ENCODE measurements around the gene SFXN2.

The SFXN2 gene

DNA sequence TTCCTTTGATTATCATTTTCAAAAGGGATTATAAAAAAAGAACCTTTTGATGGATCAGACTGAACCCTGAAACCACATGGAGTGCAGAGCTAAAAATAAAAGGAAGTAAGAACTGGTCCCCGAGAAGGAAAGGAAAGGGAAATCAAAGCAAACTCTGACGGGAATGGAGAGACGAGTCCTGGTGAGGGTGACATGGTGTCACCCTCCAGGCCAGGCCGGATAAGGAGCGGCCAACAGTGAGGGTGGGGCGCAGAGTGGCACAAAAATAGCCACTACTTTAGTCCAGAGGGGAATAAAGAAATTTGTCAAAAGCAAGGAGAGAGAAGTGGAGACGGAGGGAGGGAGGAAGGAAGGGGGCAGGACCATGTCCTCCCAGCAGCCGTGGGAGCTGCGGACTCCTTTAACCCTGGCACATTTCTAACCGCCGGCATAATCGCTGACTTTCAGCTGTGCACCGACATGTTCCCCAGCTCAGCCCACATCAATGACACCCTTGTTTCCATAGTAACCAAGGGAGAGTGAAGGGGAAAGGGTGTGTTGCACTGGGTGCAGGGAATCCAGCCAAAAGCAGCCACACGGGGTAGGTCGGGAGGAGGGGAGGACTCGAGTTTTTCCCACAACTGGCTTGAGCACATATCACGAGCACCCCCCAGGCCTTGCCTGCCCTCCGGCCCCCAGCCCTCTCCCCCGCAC is 40.5 kb upstream of the SFXN2 start:
- Histone ChIP-seq H3K4me3 (ENCODE audit: insufficient read depth, low read depth, low read length) (peak overlapping the region; percentile 10), H3K4me1 (ENCODE audit: control insufficient read depth, insufficient read depth, low read length) (peaks cover 80% of the 10 kb centered on the region), H3K27me3 (ENCODE audit: control insufficient read depth, insufficient read depth, low read length, poor library complexity, severe bottlenecking) (no peaks in the 10 kb centered on the region), H3K36me3 (ENCODE audit: control insufficient read depth, insufficient read depth, low read length) (no peaks in the 10 kb centered on the region), H3K27ac (ENCODE audit: insufficient read depth, low read depth, low read length, poor library complexity, severe bottlenecking) (peak overlapping the region; percentile 93), H3K9me3 (ENCODE audit: control insufficient read depth, low read length) (no peaks in the 10 kb centered on the region)
- WGBS, 2 experiments = 18 to 23% methylated on average over 19 of the region's 19 CpGs

DNA sequence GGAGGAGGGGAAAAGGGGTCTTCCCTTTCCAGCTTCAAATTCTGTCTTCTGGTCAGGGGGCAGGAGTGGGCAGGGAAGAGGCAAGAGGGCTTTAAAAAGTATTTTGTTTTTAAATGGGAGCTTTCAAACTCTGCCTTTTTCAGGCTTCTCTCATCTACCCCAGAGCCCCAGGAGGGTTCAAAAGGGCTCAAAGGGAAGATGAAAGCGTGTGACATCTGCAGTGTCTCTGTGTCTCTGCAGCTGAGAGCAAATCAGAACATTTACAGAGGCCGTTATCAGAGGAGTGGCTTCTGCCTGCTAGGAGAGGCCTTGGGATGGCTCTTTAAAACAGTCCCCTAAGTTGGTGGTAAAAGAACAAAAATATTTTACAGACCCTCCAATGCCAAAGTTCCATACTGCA is 39.9 kb upstream of the SFXN2 start:
- Histone ChIP-seq H3K4me1 (ENCODE audit: control insufficient read depth, insufficient read depth, low read length) (peaks cover 80% of the 10 kb centered on the region), H3K4me3 (ENCODE audit: insufficient read depth, low read depth, low read length) (peak overlapping the region; percentile 10), H3K36me3 (ENCODE audit: control insufficient read depth, insufficient read depth, low read length) (no peaks in the 10 kb centered on the region), H3K27ac (ENCODE audit: insufficient read depth, low read depth, low read length, poor library complexity, severe bottlenecking) (peak overlapping the region; percentile 93), H3K9me3 (ENCODE audit: control insufficient read depth, low read length) (no peaks in the 10 kb centered on the region), H3K27me3 (ENCODE audit: control insufficient read depth, insufficient read depth, low read length, poor library complexity, severe bottlenecking) (no peaks in the 10 kb centered on the region)
- 3% methylated on average over 2 of the region's 2 CpGs for WGBS, 2 experiments

DNA sequence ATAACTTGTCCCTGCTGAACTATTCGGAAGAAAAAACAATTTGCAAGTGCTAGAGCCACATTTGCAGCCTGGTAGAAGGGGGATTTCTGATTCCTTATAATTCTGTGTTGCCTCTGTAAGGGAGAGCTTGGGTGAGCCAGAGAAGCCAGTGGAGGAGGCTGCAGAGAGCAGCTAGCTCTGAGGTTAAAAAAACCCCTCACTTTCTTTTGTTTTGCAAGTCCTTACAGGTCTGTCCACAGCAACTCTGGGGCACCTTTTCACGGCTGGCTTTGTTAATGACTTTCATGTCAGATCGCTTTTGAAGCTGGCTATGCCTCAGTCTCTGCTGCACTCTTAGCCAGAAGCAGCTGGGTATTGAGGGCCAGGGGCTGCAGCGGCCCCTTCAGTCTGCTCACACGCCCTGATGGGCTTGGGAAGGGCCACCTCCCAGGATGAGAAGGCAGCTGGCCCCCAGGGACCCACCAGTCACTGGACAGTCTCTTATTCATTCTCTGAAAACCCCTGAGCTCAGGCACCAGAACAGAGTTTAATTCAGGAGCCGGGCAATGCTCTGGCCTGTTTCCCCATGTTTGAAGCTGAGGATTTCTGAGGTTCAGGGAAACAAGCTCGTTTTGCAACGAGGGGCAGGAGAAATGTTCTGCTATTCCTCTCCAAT is 39.3 kb upstream of the SFXN2 start:
- Histone ChIP-seq H3K9me3 (ENCODE audit: control insufficient read depth, low read length) (no peaks in the 10 kb centered on the region), H3K27ac (ENCODE audit: insufficient read depth, low read depth, low read length, poor library complexity, severe bottlenecking) (peak overlapping the region; percentile 93), H3K4me1 (ENCODE audit: control insufficient read depth, insufficient read depth, low read length) (peaks cover 75% of the 10 kb centered on the region), H3K4me3 (ENCODE audit: insufficient read depth, low read depth, low read length) (peak overlapping the region; percentile 11), H3K36me3 (ENCODE audit: control insufficient read depth, insufficient read depth, low read length) (no peaks in the 10 kb centered on the region), H3K27me3 (ENCODE audit: control insufficient read depth, insufficient read depth, low read length, poor library complexity, severe bottlenecking) (no peaks in the 10 kb centered on the region)
- 24 to 28% methylated on average over 8 of the region's 8 CpGs for WGBS, 2 experiments

DNA sequence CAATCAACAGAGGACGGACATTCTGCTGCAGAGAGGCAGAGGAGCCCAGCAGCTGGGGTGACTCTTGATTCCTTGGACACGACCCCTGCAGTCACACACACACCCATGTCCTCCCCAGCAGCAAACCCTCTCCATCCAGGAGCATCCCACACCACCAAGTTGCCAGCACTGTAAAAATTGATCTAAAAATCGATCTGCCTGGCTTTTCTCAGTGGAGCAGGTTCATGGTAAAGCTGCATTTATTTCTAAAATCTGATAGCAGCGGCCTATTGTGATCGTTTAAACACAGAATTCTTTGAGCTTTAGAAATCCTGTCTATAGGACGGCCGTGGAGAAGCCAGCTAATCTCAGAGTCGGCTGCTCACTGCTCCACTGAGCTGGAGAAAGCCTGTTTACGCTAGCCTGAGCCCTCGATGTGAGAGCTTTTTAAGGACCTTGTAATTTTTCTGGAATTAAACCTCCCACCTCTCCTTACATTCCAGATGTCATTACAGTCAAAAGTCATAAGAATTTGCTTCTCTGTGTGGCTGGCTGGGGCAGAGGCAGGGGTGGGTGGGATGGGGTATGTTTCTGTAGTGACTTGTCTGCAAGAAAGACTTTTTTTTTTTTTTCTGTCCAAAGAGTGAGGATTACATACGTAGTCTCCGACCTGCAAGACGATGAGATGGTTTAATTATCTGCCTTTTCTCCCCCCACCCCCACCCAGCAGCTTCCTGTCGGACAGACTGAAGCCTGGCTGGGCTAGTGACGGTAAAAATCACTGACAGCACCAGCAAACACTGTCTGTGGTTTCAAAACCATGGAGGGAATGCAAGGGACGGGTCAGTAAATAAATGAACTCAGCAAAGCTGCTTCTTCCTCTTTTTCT is 38.5 kb upstream of the SFXN2 start:
- Histone ChIP-seq H3K4me3 (ENCODE audit: insufficient read depth, low read depth, low read length) (peak overlapping the region; percentile 11), H3K27me3 (ENCODE audit: control insufficient read depth, insufficient read depth, low read length, poor library complexity, severe bottlenecking) (no peaks in the 10 kb centered on the region), H3K4me1 (ENCODE audit: control insufficient read depth, insufficient read depth, low read length) (peaks cover 71% of the 10 kb centered on the region), H3K27ac (ENCODE audit: insufficient read depth, low read depth, low read length, poor library complexity, severe bottlenecking) (peak overlapping the region; percentile 93), H3K9me3 (ENCODE audit: control insufficient read depth, low read length) (no peaks in the 10 kb centered on the region), H3K36me3 (ENCODE audit: control insufficient read depth, insufficient read depth, low read length) (no peaks in the 10 kb centered on the region)
- WGBS, 2 experiments = 33 to 34% methylated on average over 16 of the region's 16 CpGs

DNA sequence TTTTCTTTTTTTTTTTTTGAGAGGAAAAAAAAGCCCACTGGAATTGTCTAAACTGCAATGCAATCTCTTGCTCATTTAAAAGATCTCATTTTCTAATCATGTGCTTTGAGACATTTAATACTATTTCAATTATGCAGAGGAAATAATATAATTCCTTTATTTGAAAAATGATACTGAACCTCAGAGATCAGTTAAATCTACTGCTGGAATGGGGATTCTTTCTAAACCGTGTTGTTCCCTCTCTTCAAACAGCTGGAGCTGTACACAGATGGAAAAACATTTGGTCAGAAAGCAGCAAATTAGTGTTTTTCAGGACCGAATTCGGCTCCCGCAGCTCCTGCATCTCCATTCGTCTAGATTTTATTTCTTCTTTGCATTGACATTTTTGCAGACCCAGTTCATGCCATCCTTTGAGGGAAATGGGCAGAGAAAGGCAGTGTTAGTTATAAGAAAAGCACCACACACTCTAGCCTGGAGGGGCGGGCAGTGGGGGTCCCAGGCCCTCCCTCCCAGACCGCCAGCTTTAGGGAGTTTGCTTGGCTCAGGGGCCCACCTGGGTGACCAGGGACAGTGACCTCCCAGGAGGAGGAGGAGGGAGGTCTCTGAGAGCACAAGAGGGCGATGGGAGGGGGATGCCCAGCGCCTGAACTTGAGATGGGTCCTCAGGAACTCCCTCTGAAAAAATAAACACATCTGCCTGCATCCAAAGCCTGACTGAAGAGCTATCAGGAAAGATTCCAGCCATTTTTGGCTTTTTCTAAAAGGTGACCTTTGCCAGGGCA is 37.7 kb upstream of the SFXN2 start:
- 73 to 77% methylated on average over 9 of the region's 9 CpGs for WGBS, 2 experiments
- H3K9me3 ChIP-seq (ENCODE audit: control insufficient read depth, low read length) = no peaks in the 10 kb centered on the region
- peaks cover 2% of the 10 kb centered on the region for H3K36me3 ChIP-seq (ENCODE audit: control insufficient read depth, insufficient read depth, low read length)
- no peak overlapping the region for H3K4me3 ChIP-seq (ENCODE audit: insufficient read depth, low read depth, low read length)
- H3K27me3 ChIP-seq (ENCODE audit: control insufficient read depth, insufficient read depth, low read length, poor library complexity, severe bottlenecking) = no peaks in the 10 kb centered on the region
- H3K27ac ChIP-seq (ENCODE audit: insufficient read depth, low read depth, low read length, poor library complexity, severe bottlenecking) = peak overlapping the region; percentile 93
- H3K4me1 ChIP-seq (ENCODE audit: control insufficient read depth, insufficient read depth, low read length) = peaks cover 69% of the 10 kb centered on the region

DNA sequence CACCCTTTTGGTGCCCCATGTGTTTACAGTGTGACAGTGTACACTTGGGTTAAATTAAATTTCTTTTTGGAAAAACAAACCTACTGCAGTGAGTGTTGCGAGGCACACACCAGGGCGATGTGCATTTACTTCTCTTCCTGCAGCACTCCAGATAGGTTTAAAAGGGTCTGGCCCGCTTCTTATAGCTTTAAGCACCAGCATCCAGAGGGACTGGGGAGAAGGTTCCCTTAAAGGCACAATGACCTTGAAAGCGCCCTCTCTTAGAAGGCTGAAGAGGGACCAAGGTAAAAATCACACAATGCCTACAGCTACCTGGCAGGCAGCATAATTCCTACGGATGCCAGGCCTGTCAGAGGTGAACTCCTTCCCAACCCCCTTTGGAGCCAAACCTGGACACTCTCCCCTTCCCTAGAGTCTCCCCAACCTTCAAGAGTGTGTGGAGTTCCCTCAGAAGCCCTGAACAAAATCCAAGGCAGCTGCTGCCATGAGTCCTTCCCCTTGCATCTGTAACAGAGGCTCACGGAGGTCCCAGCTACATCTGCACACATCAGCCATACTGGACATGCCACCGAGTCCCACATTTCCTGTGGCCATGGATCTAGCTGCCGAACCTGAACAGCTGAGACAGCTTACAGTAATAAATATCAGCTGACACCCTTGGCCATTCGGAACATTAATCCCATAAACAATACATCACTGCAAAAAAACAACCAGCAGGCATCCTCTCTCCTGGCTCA is 36.9 kb upstream of the SFXN2 start:
- H3K4me3 ChIP-seq (ENCODE audit: insufficient read depth, low read depth, low read length) = no peak overlapping the region
- WGBS, 2 experiments = 88% methylated on average over 9 of the region's 9 CpGs
- no peak overlapping the region for H3K27ac ChIP-seq (ENCODE audit: insufficient read depth, low read depth, low read length, poor library complexity, severe bottlenecking)
- H3K4me1 ChIP-seq (ENCODE audit: control insufficient read depth, insufficient read depth, low read length) = peaks cover 67% of the 10 kb centered on the region
- no peaks in the 10 kb centered on the region for H3K27me3 ChIP-seq (ENCODE audit: control insufficient read depth, insufficient read depth, low read length, poor library complexity, severe bottlenecking)
- peaks cover 10% of the 10 kb centered on the region for H3K36me3 ChIP-seq (ENCODE audit: control insufficient read depth, insufficient read depth, low read length)
- H3K9me3 ChIP-seq (ENCODE audit: control insufficient read depth, low read length) = no peaks in the 10 kb centered on the region

DNA sequence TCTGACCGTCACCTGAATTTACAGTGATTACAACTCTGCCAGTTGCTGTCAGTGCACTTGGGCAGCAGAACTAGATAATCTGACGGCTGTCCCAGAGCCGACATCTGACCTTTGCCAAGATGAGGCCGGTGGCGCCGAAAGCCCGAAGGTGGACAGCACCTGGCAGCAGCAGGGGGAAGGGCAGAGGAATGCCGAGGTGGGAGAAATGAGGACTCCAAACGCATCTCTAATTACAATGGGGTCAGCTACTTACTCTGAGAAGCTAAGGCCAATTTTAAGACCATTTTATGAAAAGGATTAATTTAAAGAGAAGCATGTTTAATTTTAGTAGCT is 36.4 kb upstream of the SFXN2 start:
- H3K4me1 ChIP-seq (ENCODE audit: control insufficient read depth, insufficient read depth, low read length) = peaks cover 61% of the 10 kb centered on the region
- H3K9me3 ChIP-seq (ENCODE audit: control insufficient read depth, low read length) = no peaks in the 10 kb centered on the region
- H3K27ac ChIP-seq (ENCODE audit: insufficient read depth, low read depth, low read length, poor library complexity, severe bottlenecking) = no peak overlapping the region
- H3K4me3 ChIP-seq (ENCODE audit: insufficient read depth, low read depth, low read length) = no peak overlapping the region
- peaks cover 11% of the 10 kb centered on the region for H3K36me3 ChIP-seq (ENCODE audit: control insufficient read depth, insufficient read depth, low read length)
- H3K27me3 ChIP-seq (ENCODE audit: control insufficient read depth, insufficient read depth, low read length, poor library complexity, severe bottlenecking) = no peaks in the 10 kb centered on the region
- WGBS, 2 experiments = 79% methylated on average over 9 of the region's 9 CpGs

DNA sequence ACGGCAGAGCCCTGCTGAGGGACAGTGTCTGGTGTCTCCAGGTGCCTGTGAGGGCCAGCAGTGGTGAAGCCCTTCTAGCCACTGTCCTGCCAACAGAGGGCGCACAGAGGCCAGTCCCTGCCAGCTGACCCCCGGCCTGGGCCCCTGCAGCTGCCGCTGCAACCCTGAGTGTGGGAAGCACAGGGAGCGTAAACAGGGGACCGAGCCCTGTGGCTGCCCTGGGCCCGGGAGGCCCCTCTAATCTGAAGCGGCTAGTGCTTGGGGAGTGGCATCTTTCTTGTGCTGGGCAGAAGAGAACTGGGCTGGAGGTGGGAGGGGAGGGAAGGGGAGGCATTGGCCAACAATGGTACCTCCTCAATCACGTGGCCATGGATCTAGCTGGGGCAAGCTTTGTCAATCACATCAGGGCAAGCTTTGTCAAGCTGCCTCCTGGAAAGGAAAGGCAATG is 35.6 kb upstream of the SFXN2 start:
- Histone ChIP-seq H3K4me1 (ENCODE audit: control insufficient read depth, insufficient read depth, low read length) (peaks cover 53% of the 10 kb centered on the region), H3K4me3 (ENCODE audit: insufficient read depth, low read depth, low read length) (no peak overlapping the region), H3K9me3 (ENCODE audit: control insufficient read depth, low read length) (no peaks in the 10 kb centered on the region), H3K36me3 (ENCODE audit: control insufficient read depth, insufficient read depth, low read length) (peaks cover 11% of the 10 kb centered on the region), H3K27me3 (ENCODE audit: control insufficient read depth, insufficient read depth, low read length, poor library complexity, severe bottlenecking) (no peaks in the 10 kb centered on the region), H3K27ac (ENCODE audit: insufficient read depth, low read depth, low read length, poor library complexity, severe bottlenecking) (peak overlapping the region; percentile 86)
- 3% methylated on average over 9 of the region's 9 CpGs for WGBS, 2 experiments

DNA sequence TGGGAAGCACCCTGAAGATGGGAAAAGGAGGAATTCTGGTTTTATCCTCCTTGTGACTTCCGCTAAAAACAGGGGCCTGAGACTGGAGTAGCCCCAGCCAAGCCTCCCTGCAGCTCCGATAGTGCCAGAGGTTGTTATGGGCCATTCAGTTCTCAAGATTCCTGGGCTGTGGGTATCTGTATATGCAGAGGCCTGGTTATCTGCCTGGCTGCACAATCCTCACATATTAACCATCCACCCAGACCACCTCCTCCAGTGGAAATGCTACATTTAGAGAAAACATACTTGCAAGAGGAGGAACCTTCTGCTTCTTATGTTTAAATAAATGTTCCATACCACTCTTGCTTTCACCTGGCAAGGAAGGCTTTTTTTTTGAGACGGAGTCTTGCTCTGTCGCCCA is 34.8 kb upstream of the SFXN2 start:
- H3K4me1 ChIP-seq (ENCODE audit: control insufficient read depth, insufficient read depth, low read length) = peaks cover 46% of the 10 kb centered on the region
- WGBS, 2 experiments = 92 to 94% methylated on average over 4 of the region's 4 CpGs
- H3K27me3 ChIP-seq (ENCODE audit: control insufficient read depth, insufficient read depth, low read length, poor library complexity, severe bottlenecking) = no peaks in the 10 kb centered on the region
- H3K4me3 ChIP-seq (ENCODE audit: insufficient read depth, low read depth, low read length) = no peak overlapping the region
- H3K9me3 ChIP-seq (ENCODE audit: control insufficient read depth, low read length) = no peaks in the 10 kb centered on the region
- H3K27ac ChIP-seq (ENCODE audit: insufficient read depth, low read depth, low read length, poor library complexity, severe bottlenecking) = peak overlapping the region; percentile 86
- peaks cover 11% of the 10 kb centered on the region for H3K36me3 ChIP-seq (ENCODE audit: control insufficient read depth, insufficient read depth, low read length)

Data from ectodermal cell (in vitro differentiated cells).